Stimulated activated CD4-positive, alpha-beta T cell treated with anti-CD3 and anti-CD28 coated beads, Interleukin-1b, Interleukin-23, amount 100 ng/mL, for 48 hours (primary cell): ENCODE results near the gene FARP1.

ENCODE experiments used
- DNase-seq: peaks from one replicate; pipeline ENCODE4 v3.0.0-alpha.2; 2020

The FARP1 gene

DNA sequence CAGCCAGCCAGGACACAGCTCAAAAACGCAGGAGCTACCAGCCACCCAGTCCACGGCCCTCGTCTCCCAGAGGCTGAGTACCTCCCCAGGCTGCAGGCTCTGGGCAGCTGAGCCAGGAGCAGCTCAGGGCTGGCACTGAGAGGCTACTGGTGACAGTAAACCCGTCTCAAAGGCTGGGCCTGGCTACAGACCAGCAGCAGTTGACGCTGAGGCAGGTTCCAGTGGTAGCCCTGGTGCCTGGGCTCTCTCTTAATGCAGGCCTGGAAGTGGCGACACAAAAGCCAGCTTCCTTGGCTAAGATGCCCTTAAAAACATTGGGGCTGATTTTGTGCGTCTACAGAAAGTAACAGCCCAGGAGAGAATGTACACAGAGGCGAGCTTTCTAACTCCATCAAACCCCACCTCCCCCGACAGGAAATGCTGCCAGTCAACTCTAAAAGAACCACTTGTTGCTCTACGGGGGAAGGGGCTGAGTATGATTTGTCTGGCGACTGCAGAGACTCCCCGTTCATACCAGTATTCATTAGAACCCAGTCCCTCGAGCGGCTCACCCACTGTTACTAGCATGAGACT lies 307.7 kb downstream of the FARP1 start:
- DNase-seq = peak; percentile 24

DNA sequence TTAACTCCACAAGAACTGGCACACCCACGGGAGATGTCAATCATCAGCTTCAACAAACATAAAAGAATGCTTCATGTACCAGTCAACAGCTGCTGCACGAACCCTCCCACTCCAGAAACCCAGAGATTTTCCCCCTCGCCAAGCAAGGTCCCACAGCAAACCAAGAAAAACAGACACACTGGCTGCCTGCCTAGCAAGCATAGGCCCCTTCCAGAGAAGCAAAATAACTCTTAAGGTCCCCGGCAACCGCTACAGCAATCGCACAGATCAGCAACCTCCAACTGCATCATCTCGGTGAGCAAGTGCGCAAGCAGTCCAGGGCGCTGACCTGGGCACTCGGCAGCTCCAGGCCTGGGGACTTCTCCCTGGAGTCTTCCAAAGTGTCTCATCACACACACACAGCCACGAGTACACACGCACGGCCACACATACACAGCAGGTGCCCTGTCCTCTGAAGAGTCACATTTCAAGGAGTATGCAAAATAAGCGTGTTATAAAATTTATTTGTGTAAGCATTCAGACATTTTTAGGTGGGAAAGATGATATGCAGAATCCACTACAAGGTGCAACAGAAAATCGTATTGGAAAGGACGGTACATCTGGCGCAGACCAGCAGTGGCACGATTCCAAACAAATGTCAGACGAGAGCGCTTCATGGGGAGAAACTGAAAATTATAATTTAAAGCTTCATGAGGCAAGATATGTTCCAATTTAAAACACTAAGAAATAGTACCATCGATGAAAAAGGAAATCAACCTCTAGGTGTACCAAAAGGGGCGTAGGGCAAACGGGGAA lies 309.0 kb downstream of the FARP1 start:
- no peak for DNase-seq

DNA sequence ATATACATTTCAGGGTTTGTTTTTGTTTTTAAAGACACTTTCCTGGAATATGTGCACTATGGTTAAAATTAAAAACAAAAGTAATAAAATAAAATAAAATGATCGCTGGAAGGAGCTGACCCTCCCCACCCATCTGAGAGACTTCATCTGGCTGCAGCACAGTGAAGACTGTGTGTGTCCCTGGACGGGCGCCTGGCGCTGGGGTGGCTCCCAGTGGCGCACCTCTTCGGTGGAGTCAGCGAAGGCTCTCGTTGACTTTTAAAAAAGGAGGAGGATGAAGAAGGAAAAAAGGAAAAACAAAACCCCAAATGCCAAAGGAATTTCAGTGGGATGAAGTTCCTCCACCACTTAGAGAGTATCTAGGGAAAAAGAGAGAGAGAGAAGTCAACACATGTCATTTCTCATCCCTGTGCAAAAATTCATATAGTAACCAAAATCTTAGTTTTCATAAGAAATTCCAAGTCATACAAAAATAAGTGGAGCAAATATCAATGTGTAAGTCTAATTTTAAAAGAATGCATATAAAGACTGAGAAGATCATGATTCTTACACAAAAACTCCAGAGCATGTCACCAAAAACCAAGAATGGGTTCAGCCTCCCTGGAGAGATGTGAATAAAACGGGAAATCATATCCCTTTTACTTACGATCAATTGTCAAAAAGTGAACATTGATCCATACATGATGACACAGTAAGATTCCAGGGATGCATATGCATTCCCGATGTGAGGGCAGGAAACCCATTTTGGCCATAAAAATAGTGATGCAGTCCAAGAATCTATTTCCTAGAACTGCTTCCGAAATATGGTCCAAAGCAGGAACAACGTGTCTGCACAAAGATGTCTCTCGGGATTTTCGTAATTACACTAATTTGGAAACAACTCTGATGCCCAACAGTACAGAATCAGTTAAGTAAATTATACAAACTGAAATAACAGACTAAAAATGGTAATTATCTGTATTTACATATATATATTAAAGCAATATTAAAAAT lies 310.3 kb downstream of the FARP1 start:
- no peak for DNase-seq

DNA sequence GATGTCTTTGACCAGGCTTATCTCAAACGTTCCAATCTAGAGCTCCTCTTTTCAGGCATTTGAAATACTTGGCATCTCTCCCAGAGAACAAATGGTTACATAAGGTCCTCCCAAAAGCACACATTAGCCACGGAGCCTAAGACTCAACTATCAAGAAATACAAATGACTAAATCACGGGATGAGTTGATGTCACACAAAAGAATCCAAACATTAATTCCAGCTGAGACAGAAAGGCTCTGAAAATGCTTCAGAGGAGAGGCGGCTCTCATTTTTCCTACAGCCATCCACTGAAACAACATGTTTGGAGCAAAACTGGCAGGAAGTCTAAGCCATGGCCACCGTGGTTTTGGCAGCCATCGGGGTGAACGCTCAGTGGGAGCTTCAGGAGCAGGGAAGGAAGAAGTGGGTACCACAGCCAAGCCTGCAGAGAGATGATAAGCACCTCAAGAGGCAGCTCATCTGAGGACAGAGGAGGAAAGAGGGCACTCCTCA lies 311.5 kb downstream of the FARP1 start:
- no peak for DNase-seq

DNA sequence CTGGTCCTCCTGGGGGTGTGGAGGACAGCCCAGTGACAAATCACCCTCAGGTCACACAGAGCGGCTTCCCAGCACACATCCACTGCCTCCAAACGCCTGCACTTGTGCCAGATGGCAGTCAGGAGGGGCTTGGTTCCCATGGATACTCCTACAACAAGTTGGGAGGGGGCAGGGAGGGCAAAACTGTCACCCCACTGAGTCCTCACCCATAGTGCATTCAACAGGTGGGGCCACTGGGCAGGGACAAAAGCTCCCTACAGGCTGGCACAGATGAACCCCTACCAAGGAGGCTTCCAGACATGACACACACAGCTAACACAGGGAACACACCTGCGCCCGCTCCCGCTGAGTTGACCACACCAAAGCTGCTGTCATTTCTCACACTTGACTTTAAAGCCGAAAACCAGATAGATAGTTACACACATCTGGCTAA lies 313.5 kb downstream of the FARP1 start:
- DNase-seq = no peak

DNA sequence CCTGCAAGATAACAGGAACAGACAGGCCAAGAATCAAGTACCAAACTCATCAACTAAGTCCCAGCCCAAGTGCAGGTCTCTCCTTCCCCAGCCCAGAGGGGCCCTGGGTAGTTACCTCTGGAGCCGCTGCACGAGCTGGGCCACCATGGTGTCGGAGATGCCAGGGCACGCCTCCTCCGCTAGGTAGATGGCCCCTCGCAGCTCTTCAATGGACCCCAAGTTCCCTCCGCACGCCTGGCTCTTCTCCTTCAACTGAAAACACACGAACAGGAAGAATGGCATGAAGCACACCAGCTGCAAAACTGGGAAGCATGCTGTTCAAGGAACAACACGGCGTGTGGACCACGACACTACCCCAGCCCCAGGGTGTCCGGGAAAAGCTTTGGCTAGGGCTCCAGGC lies 314.2 kb downstream of the FARP1 start:
- no peak for DNase-seq

DNA sequence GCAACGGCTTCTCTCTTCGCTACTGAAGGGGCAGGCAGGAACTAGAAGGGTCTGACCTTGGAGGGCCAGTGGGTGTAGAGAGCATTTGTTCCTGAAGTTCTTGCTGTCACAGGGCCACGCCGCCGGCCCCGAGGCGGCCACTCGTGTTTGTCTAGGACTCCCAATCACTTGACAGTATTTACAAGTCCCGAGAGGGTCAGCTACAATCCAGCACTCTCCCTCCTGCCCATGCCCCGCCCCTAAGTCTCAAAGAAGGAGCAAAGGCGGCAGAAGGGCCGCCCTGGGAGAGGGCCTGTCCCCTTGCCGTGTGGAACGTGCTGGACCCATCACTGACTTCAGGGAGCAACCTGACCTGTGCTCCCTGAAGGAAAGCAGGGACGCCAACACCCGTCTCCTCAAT lies 315.5 kb downstream of the FARP1 start:
- no peak for DNase-seq

DNA sequence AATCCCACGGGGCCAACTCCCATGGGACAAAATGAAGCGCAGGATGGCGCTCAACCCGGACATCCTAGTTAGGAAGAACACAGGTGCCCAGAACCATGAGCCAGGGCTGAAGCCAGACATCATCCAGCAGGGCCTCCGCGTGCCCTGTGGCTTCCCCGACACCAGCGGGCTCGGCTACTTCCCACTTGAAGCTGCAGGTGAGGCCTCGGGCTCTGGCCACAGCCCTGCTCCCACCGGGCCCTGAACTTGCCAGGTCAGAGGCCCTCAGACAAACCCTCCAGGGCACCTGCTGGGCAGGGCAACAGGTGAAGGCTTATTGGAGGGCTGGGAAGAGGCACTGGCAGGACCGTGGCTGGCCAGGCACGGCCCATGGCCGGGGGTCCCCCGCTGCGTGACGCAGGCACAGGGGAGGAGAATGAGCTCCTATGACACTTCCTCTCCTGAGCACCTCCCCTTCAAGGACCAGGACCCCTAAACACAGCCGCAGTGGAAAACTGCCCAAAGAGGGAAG lies 316.3 kb downstream of the FARP1 start:
- DNase-seq = no peak

DNA sequence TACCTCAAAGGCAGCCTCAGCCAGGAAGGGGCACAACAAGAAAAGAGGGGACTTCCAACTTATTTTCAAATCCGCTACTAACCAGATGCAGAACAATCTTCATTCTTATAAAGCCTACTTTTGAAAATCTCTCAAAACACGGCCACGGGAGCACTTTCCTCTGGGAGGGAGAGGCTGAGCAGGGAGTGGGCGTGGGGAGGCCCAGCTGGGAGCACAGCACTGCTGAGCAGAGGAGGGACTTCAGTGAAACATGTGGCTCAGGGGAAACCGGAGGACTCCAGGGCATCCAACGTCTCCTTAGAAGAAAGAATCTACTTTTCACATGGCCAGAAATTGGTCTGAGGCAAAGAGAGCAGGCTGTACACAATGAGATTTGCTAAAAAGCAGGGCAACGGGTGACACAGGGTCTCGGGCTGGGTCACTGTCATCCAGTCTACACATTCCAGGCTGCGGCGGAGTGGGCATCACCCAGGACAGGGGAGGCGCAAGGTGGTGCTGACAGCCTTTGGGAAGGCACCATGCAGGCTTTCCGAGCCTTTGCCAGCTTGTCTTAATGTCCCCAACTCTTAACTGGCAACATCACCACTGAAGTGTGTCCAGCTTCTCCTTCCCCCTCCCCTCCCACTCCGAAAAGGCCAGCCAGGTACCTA lies 317.0 kb downstream of the FARP1 start:
- DNase-seq = no peak

DNA sequence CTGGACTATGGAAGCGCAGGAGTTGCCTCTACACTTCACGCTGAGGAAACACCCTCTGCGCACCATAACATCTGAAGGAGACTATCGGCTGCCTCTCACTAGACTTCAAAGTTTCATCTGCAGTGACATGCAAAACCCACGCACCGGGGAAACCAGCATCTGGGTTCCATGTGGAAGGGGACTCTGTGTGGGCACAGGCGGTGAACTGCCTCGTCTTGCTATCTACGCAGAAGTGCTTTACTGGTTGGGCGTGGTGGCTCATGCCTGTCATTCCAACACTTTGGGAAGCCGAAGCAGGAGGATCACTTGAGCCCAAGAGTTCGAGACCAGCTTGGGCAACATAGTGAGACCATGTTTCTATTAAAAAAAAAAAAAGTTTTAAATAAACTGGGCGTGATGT lies 317.6 kb downstream of the FARP1 start:
- no peak for DNase-seq

DNA sequence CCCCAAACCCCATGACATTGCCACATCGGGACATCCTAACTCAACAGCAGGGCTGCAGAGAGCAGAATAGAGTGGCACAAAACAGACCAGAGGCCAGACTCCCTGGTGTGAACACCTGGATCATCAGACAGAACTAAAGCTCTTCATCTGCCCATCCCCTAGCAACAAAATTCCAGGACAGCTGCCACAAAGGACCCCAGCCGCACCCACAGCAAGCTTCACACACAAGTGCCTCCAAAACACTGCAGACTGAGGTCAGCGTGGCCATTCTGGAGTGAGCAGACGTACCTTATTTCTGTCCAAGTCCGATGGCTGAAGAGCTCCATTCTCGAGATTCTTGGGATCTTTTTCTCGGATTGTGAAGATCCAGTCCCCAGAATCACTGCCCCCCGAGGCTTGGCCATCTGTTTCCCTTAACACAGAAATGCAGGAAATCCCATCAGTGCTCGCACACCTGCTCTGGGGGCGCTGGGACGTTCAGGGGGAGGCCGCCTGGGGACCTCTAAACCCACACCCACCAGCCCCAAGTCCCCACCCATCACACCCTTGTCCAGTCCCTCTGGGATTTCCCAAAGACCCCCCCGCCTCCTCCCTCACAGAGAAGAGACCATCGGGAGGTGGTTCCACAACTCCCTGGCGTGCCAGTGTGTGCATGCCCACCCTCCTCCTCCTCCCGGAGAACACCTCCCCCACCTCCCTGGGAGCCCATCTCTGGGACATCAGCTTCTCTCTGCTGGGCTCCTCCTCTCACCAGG lies 318.8 kb downstream of the FARP1 start:
- DNase-seq = no peak

DNA sequence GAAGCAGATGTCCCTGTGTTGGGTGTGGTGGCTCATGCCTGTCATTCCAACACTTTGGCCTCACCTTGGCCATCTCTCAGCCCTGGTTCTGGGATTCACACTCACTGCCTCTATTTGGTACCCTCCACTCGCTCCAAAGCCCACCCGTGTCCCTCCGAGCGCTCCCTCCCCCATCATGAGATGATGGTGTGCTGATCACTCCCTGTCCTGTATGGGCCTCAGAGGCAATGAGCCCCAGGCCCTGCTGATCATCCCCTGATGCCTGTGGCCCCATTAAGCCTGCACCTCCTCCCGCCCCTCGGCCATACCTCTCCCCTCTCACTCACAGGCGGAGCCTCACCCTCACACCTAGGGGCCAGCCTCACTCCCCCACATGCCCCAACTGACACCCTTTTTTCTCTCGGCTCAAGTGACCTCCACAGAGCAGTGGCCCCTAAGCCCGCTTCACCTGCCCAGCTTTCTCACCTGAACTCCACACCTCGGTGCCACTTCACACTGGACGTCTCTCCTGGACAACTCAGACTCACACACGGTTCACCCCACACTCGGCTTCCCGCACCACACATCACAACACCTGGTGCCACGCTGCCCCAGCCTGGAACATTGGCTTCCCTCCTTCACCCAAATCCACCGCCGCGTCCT lies 319.5 kb downstream of the FARP1 start:
- DNase-seq = no peak

DNA sequence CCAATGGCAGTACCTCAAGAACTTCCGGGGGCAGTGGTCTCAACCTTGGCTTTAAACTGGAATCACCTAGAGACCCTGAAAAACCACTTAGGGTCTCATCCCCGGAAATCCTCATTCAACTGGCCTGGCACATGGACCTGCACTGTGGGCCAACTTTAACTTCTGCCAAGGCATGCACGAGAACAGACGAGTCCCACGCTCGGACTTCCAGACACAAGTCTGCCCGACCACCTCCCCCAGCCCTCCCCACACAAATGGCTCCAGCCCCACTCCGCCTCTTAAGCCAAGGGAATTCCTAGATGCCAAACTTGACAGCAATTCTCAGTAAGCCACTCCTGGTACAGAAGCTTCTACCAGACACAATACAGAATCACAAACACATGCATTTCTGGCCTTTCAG lies 320.1 kb downstream of the FARP1 start:
- DNase-seq = no peak

DNA sequence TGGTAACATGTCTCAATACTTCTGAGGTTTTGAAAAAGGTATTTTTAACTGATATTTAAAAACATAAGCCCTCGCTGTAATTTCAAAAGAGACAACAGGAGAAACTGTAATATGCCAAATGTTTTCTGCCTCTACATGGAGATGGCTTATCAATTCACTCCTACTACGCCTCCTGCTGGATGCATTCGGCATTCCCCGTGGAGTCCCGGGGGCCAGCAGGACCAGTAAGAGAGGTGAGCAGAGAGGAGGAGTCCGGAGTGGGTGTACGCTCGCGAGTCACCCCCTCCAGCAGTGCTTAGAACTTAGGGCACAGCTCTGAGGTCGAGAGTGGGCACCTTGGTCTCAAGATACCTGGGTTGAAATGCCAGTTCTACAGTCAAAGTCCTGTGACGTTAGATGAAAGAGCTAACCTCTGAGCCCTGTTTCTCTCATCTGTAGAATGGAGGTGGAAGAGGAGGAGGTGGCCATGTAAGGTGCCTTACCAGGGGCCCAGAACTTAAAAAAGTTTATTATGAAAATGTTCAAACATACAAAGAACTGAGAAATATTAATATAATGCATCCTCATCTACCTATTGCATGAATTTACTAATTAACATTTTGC lies 323.8 kb downstream of the FARP1 start:
- peak; percentile 62 for DNase-seq

DNA sequence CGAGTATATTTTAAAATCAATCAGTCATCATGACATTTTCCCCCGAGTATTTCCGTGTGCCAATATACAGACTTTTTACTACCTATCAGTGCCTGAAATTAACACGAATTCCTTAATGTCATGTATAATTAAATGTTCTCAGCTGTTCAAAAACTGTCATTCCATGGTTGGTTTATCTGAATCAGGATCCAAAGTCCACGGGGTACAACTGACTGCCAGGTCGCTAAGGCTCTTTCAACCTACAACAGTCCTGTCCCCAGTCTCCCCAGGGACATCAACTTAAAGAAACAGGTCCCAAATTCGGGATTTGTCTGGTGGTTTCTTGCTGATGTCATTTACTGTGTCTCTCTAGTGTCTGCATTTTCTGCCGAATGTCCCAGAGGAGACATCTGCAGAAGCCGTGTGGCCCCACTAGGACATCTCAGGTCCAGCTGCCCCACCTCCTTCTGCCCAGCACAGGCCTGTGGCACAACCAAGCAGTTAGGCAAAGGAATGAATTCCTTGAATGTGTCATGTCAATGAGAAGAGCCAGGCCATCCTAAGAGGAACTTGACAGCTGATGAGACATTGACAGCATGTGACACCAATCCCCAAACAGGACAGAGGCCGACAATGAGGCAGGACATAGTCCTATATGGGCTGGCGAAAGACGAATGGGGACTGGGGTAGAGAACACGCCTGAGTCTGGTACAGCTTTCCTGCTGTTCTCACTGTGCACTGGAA lies 324.5 kb downstream of the FARP1 start:
- DNase-seq = no peak

DNA sequence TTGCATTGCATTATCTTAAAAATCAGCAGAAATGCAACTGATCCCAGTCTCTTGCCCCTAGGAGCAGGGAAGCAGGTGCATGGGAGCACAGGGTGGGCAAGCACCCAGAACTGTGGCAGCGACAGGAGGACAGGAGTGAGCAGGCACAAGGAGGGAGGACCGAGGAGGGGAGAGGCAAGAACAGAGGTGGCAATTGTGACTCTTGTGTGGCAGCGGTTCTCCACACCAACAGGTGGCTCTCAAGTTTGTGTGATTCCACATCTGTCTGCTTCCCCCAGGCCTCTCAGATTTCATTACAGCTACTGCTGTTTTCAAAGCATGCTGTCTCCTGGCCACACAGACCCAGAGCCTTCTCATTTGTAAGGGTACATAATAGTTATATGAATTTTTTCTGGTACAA lies 325.5 kb downstream of the FARP1 start:
- DNase-seq = no peak

DNA sequence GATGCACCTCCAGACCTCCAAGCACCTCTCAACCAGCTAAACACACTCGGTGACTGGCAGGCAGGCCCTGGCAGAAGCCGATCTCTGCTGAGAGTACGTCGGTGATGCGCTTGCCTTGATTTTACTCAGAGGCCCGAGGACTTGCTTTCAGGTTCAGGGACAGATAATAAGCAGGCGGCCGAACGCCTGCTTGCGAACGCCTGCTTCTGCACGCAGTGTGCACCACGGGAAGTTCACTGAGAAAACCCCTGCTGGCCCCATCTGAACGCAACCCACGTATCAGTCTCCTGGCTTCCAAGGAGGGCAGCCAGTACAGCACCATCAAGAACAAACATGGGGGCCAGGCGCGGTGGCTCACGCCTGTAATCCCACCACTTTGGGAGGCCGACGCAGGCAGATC lies 326.0 kb downstream of the FARP1 start:
- DNase-seq = no peak

DNA sequence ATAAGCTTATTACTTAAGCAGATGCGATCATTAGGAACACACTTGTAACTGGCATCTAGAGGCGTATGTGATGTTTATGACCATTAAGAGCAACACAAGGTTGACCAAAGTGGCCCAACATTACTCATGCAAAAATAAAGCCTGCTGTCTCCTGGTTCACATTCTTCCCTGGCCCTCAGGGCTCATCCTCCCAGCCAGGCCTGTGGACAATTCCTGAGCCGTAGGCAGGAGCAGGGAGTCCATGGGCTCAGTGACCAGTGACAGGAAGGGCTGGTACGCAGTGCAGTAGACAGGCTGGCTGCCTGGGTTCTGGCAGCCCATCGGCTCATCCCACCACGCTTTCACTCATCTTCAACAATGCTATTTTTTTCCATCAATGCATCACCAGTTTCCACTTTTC lies 328.0 kb downstream of the FARP1 start:
- DNase-seq = no peak

DNA sequence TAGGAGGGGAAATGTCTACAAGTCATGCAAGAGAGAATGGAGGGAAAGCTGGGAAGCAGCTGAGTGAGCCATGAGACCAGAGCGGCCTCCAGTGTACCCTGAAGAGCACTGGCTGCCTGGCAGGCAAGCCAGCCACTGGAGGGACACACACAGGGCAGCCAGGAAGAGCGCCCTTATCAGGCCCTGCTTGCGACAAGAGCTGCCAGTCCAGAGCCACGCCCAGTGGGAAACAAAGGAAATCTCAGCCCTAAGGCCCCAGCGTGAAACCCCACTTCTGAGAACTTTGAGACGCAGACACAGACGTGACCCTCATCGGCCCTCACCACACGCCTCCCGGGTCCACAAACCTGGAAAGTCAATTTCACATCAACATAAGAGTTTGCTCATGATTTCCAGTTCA lies 329.0 kb downstream of the FARP1 start:
- no peak for DNase-seq

DNA sequence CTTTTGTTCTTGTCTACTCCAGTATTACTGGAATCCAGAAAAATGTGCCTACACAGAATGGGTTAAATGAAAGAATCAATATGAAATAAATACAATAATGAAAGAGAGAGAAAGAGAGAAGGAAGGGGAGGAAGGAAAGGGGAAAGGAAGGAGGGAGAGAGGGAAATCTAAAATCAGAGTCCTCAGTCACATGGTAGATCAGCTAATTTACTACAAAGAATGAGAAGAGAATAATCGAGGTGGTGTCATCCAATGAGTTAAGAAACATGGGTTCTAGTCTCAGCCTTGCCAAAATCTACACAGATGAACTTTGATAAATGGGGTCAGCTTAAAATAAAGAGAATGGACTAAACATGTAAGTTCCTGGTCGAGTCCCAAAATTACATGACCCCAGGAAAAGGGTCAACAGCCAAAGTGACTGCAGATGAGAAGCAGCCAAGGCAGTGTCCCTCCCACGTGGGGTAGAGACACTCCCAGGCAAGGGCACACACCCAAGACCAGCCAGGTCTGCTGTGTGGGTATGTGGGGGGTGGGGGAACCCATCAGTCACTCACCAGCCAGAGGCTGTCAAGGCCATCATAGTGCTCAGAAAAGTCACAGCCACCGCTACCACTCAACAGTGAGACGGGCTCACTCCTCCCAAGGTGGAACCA lies 330.4 kb downstream of the FARP1 start:
- no peak for DNase-seq
